PC-3 (cell line): Measurements from ENCODE around the gene CCDC142.

ENCODE experiments used
- CTCF ChIP-seq: fragments of 300-600 bp; sonication (generic); conservative IDR thresholded peaks from 2 replicates; pipeline ENCODE4 v1.5.1; 2017; ENCODE audit warnings: antibody characterized with exemption, low read depth, mild to moderate bottlenecking, low read length
- EZH2 ChIP-seq: fragments of 300-600 bp; sonication (generic); IDR thresholded peaks from one replicate; pipeline ENCODE4 v1.6.1; 2017; ENCODE audit warnings: antibody characterized with exemption, mild to moderate bottlenecking, low read length; ENCODE audit not compliant: unreplicated experiment
- EZH2phosphoT487 ChIP-seq: fragments of 300-600 bp; sonication (generic); IDR thresholded peaks from 2 replicates; pipeline ENCODE4 v1.6.1; 2018; ENCODE audit warnings: mild to moderate bottlenecking, antibody characterized with exemption, low read length, borderline replicate concordance

DNA sequence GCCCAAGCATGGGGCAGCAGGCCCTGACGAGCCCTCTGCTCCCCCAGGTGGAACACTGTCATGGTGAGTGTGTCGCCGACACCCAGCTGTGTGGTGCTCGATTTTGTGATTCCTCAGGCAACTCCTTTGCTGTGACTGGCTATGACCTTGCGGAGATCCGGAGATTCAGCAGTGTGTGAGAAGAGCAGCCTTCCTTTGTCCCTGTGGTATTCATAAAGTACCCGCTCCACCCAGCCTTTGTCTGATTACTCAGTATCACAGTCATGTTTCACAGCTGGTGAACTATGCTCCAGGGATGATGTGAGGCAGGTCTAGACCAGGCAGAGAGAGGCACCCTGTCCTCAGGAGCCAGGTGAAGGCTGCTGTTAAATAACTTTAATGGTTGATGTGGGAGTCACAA lies 57.3 kb downstream of the CCDC142 start:
- TF ChIP-seq CTCF (no peak), EZH2 (no peak), EZH2phosphoT487 (no peak)
